Stimulated activated CD8-positive, alpha-beta memory T cell treated with anti-CD3 and anti-CD28 coated beads, Interleukin-2, amount 100 ng/mL, for 1 hour (primary cell): ENCODE results near the gene ETV4.
"Not testable (repeated sequence)": the region's sequence is repeated elsewhere in the genome, so short reads cannot be mapped to it uniquely, and the experiment has no call there.

Experiments used
- DNase-seq, 2 donors: peaks; one replicate each; pipeline ENCODE4 v3.0.0-alpha.2; 2020; ENCODE audit warnings: low read depth in 2 of 2

Gene ETV4

DNA sequence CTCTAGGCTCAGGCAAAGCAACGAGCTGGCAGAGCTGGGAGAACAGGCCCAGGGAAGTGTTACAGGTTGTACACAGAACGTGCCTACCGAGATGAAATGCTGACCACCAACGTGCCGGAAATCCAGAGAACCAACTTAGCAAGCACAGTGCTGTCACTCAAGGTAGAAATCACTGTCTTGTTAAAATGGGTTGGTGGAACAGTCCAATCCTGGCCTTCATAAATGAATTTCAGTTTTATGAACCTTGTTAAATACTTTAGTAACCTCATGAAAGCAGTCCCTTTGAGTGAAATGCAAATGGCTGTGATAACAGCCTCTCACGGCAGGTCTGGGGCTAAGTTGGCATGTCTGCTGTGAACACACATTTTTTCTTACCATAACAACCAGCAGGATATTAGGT, 29.0 kb downstream of the ETV4 start:
- no peak for DNase-seq

- DNase-seq = no peak
Observed at GRCh38 chr17:43515656-43516055, 30.5 kb downstream of the ETV4 start.

DNA sequence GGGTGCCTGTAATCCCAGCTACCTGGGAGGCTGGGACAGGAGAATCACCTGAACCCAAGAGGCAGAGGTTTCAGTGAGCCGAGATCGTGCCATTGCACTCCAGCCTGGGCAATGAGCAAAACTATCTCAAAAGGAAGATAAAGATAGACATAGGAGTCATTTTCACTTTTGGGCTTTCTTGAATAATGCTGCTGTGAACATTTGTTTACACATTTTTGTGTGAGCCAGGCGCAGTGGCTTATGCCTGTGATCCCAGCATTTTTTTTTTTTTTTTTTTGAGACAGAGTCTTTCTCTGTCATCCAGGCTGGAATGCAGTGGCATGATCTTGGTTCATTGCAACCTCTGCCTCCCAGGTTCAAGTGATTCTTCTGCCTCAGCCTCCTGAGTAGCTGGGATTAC, 34.9 kb downstream of the ETV4 start:
- DNase-seq = not testable (repeated sequence)

- not testable (repeated sequence) for DNase-seq
Observed at GRCh38 chr17:43509440-43509839, 36.7 kb downstream of the ETV4 start.

DNA sequence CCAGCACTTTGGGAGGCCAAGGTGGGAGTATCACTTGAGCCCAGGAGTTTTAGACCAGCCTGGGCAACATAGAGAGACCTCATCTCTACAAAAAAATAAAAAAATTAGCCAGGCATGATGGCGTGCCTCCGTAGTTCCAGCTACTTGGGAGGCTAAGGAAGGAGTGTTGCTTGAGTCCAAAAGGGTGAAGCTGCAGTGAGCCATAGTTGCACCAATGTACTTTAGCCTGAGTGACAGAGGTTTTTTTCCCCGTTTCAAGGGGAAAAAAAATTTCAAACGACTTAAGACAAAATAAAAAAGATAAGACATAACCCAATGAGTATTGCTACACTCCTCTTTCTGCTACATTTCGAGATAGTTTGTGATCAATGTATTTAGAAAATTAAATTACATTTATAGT, 55.5 kb downstream of the ETV4 start:
- no peak for DNase-seq

DNA sequence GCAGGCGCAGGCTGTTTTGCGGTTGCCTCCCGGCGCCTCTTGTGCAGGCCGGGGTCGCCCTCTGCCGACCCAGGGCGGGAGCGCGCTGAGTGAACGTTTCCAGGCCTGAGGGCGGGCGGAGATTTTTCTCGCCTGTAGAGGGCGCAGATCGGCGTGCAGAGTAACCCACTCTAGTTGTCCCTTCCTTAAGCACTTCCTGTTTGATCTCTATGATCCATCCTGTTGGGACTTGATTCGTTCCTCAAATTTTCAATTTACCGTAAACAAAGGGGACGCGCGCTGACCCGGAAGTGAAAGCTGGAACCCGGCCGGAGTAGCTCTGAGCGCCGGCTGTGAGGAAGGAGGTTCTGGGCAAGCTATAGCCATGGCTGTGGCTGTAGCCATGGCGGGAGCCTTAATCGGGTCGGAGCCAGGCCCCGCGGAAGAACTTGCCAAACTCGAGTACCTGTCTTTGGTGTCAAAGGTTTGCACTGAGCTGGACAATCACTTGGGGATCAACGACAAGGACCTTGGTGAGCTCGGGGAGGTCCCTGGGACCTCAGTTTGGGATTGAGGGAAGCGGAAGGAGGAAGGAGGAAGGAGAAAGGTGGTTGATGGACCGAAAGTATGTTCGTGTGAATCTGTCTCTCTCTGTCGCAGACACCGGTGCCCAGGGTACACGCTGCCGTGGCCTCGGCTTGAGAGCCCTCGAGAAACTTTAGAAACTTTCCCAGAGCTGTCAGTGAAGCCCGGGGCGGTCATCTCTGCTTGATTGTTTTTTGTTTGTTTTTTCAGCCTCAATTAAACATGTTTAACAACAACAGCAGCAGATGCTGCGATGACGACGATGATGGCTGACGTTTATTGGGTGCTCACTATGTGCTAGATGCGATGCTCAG, 62.2 kb downstream of the ETV4 start, which contains the start of gene DHX8:
DHX8 (plus strand) TSS at position 302 of the 878 bp plus-strand sequence; CDS start at position 365, 63 bp downstream.
- DNase-seq = peak; percentile 97 to 98

DNA sequence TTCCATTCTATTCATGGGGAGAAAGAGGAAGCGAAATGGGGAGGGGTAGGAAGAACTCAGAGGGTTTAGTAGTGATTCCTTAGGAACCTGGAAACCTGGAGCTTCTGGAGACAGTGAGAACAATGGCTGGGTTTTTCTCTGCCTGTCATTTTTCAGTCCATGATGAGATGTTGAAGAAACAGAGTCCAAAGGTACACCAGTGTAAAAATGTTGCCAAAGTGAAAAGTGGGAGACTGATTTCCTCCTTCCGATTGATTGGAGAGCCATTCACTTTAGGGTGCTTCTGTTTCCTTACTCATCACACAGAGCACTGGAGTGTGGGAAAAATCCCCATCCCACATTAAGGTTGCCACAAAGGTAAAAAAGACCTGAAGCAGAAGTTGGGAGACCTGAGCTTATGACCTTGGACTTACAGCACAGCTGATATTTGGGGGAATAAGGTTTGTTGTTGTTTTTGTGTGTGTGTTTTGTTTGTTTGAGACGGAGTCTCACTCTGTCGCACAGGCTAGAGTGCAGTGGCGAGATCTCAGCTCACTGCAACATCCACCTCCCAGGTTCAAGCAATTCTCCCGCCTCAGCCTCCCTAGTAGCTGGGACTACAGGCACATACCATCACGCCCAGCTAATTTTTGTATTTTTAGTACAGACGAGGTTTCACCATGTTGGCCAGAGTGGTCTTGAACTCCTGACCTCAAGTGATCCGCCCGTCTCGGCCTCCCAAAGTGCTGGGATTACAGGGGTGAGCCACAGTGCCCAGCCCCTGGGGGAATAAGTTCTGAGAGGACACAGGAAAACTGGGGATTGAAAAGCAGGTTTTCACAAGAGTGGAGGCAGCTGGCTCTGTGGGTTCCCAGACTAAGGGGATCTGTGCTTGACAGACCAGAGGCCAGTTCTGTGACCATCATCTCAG, 63.8 kb downstream of the ETV4 start:
- DNase-seq = no peak

GRCh38 chr17:43479948-43480347, 66.2 kb downstream of the ETV4 start:
- no peak for DNase-seq
